GM19455 (cell line): ENCODE data around the gene EGFR.

Experiments used
- ATAC-seq: cut with Tn5 transposase; IDR thresholded peaks from one replicate; pipeline ENCODE4 v1.9.1; 2021; ENCODE audit not compliant: unreplicated experiment

EGFR gene

GRCh38 chr7:55060636-55061022 is 41.8 kb downstream of the EGFR start:
- ATAC-seq: no peak

- ATAC-seq: no peak
Measured at GRCh38 chr7:55061726-55062499, 43.1 kb downstream of the EGFR start.

- no peak for ATAC-seq
Measured at GRCh38 chr7:55063061-55063460, 44.2 kb downstream of the EGFR start.

- ATAC-seq: no peak
Measured at GRCh38 chr7:55063633-55064032, 44.8 kb downstream of the EGFR start.

GRCh38 chr7:55065079-55065478 is 46.3 kb downstream of the EGFR start:
- no peak for ATAC-seq

- no peak for ATAC-seq
Measured at GRCh38 chr7:55065511-55066229, 46.9 kb downstream of the EGFR start.

- ATAC-seq: no peak
Measured at GRCh38 chr7:55066524-55066923, 47.7 kb downstream of the EGFR start.

- no peak for ATAC-seq
Measured at GRCh38 chr7:55066938-55067337, 48.1 kb downstream of the EGFR start.

GRCh38 chr7:55067748-55068147 is 48.9 kb downstream of the EGFR start:
- ATAC-seq: no peak

GRCh38 chr7:55069271-55069792 is 50.5 kb downstream of the EGFR start:
- ATAC-seq: no peak

GRCh38 chr7:55070271-55070743 is 51.5 kb downstream of the EGFR start:
- no peak for ATAC-seq

- ATAC-seq: no peak
Measured at GRCh38 chr7:55070854-55071253, 52.0 kb downstream of the EGFR start.

- ATAC-seq: no peak
Measured at GRCh38 chr7:55071411-55072175, 52.8 kb downstream of the EGFR start.

GRCh38 chr7:55072251-55072650 is 53.4 kb downstream of the EGFR start:
- no peak for ATAC-seq

- ATAC-seq: peak; percentile 39
Measured at GRCh38 chr7:55073051-55073511, 54.3 kb downstream of the EGFR start.

GRCh38 chr7:55073976-55074528 is 55.2 kb downstream of the EGFR start:
- ATAC-seq: peak; percentile 96

- ATAC-seq: no peak
Measured at GRCh38 chr7:55075464-55076021, 56.7 kb downstream of the EGFR start.

GRCh38 chr7:55077561-55078410 is 59.0 kb downstream of the EGFR start:
- no peak for ATAC-seq

- ATAC-seq: no peak
Measured at GRCh38 chr7:55078465-55079372, 59.9 kb downstream of the EGFR start.
